Stimulated activated CD8-positive, alpha-beta memory T cell treated with anti-CD3 and anti-CD28 coated beads, Interleukin-15, amount 100 ng/mL, for 24 hours (primary cell): ENCODE data around the gene RNPS1.

Experiments used
- DNase-seq: peaks from one replicate; pipeline ENCODE4 v3.0.0-alpha.2; 2020; ENCODE audit warnings: low read depth

Gene RNPS1

DNA sequence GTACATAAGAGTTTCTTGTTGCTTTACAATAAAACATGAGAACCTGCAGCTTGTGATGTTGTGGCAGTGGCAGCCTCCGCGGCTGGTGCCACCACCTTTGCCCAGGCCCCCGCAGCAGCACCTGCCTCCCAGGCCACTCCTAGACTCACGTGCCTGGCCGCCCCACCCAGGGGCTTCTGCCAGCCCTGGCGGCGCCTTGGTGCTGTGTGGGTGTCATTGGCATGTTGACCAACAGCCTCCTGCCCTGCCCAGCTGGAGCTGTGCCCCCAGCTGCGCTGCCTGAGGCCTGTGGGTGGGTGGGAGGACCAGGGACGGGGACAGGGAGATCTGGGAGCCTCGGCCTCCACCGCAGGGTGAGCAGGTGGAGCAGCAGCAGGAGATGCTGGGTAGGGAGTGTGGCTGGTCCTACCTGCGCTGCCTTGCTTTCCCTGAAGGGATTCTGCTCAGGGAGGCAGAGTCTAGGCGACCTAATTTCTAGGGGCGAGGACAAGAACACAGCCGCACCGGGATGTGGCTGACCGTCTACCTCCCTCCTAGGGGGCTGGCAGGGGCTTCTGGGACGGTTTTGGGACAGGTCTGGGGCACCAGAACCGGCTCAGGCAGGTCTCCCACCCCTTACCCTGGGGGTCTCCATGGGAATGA, 32.1 kb downstream of the RNPS1 start:
- no peak for DNase-seq

- no peak for DNase-seq
These were observed 32.7 kb downstream of the RNPS1 start for GRCh38 chr16:2235234-2235651.

DNA sequence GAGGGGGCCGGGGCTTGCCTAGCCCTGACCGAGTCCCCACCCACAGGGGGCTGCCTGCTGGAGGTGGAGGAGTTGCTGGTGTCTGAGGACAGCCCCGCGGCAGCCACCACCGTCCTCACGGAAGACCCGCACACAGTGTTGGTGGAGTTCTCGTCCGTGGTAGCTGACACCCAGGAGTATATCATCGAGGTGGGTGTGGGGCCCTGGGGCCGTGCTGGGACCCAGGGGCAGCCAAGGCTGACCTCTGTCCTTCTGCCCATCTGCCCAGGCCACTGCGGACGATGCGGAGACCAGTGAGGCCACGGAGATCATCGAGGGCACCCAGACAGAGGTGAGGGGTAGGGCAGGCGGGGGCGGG, 33.1 kb downstream of the RNPS1 start:
- DNase-seq: no peak

- DNase-seq: no peak
These were observed 33.8 kb downstream of the RNPS1 start for GRCh38 chr16:2233872-2234812.

- DNase-seq: no peak
These were observed 34.7 kb downstream of the RNPS1 start for GRCh38 chr16:2233046-2233775.

- DNase-seq: no peak
These were observed 35.6 kb downstream of the RNPS1 start for GRCh38 chr16:2232094-2232990.

- no peak for DNase-seq
These were observed 36.7 kb downstream of the RNPS1 start for GRCh38 chr16:2231016-2231931.

- DNase-seq: no peak
These were observed 37.5 kb downstream of the RNPS1 start for GRCh38 chr16:2230376-2230775.

GRCh38 chr16:2229632-2230250, 38.2 kb downstream of the RNPS1 start:
- no peak for DNase-seq

GRCh38 chr16:2229091-2229490, 38.8 kb downstream of the RNPS1 start:
- DNase-seq: no peak

- no peak for DNase-seq
These were observed 39.6 kb downstream of the RNPS1 start for GRCh38 chr16:2228161-2228824.

- no peak for DNase-seq
These were observed 41.0 kb downstream of the RNPS1 start for GRCh38 chr16:2226918-2227317.

GRCh38 chr16:2226245-2226793, 41.6 kb downstream of the RNPS1 start:
- DNase-seq: no peak

DNA sequence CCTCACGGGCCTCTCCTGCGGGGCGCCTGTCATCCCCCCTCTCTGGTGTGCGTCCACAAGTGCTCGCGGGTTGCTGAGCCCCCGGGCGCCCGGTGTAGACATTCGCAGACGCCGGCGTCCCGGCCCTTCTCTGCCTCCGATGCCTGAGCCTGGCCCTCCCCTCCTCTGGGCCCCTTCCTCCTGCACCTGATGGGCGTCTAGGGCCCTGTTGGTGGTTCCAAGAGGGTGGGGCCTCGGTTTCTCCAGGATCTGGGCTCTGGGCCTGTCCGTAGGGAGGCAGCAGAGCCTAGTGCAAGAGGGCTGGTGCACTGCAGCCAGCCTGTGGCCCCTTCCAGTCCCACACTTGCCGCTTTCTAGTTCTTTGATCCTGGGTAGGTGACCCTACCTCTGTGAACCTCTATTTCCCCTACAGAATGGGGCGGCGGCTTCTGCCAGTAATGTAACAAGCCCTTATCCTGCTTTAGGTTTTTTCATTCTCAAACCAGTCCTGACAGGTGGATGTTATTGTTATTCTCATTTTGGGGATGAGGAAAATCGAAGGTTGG, 43.9 kb downstream of the RNPS1 start:
- DNase-seq: no peak

DNA sequence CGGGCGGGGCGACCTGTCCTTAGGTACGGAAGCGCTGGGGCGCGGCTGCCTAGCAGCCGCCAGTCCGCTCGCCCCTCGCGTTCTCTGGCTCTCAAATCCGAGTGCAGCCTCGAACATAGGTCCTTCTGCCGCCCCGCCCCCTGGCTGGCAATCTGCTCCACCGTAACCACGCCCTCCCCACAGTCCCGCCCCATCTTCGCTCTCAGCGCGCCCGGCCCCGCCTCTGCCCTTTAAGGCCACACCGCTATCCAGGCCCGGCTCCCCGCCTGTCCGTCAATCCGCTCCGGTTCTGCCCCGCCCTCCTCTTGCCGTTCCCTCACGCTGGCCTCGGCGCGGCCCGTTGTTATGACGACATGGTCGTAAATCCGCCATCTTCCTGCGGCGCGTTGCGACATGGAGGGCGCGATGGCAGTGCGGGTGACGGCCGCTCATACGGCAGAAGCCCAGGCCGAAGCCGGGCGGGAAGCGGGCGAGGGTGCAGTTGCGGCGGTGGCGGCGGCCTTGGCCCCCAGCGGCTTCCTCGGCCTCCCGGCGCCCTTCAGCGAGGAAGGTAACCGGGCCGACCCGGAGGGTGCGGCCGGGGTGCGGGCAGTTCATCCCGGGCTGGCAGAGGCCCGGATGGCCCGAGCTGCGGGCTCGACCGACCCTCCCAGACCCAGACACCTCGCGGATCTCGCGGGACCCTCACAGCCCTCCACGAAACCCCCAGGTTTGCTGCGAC, 44.5 kb downstream of the RNPS1 start, which contains the start of gene E4F1:
Gene E4F1 (plus strand): TSS at position 371 of the 721 bp plus-strand sequence. CDS start 23 bp downstream, at position 394.
- peak; percentile 98 for DNase-seq

GRCh38 chr16:2216330-2216729, 51.6 kb downstream of the RNPS1 start:
- DNase-seq: no peak

GRCh38 chr16:2214719-2214968, 53.3 kb downstream of the RNPS1 start, which contains the start of gene PGP:
Gene PGP, minus strand, starts transcription at chr16:2214840. Its CDS starts 63 bp downstream, at chr16:2214777.
- DNase-seq: no peak
